Activated naive CD4-positive, alpha-beta T cell treated with anti-CD3 and anti-CD28 coated beads for 36 hours (primary cell): Measurements from ENCODE around the gene CD47. TPM values are rescaled to one million over a fixed set of nuclear protein-coding genes. Genes with fewer than 3 reads are reported as not detected.

Experiments used
- CTCF ChIA-PET: fragments of 350-600 bp; sonication (Branson Sonifier 250); formaldehyde crosslinking; loops from one replicate; lab custom pipeline; 2021; ENCODE audit warnings: antibody characterized with exemption; lab: Charles Lee
- DNase-seq: peaks from one replicate; pipeline ENCODE4 v3.0.0-alpha.2; 2020
- H3K27ac Mint-ChIP-seq: one replicate; pipeline ENCODE4 v1.8.0; 2021; ENCODE audit warnings: mild to moderate bottlenecking, mixed read lengths
- H3K27me3 Mint-ChIP-seq: one replicate; pipeline ENCODE4 v1.8.0; 2021; ENCODE audit warnings: low read depth, mixed read lengths
- H3K36me3 Mint-ChIP-seq: one replicate; pipeline ENCODE4 v1.8.0; 2021; ENCODE audit warnings: low read depth, mixed read lengths
- H3K4me1 Mint-ChIP-seq: one replicate; pipeline ENCODE4 v1.8.0; 2021; ENCODE audit warnings: low read depth, mixed read lengths
- H3K4me3 Mint-ChIP-seq: one replicate; pipeline ENCODE4 v1.8.0; 2021; ENCODE audit warnings: mild to moderate bottlenecking, moderate library complexity, mixed read lengths
- H3K9me3 Mint-ChIP-seq: one replicate; pipeline ENCODE4 v1.8.0; 2021; ENCODE audit warnings: mixed read lengths
- intact Hi-C: fragments of 100-400 bp; cut with micrococcal nuclease; formaldehyde crosslinking; loops from one replicate; pipeline ENCODE4 v1.15.1; 2023
- total RNA-seq, 2 experiments: library from RNA; stranded (reverse); gene quantifications; one replicate each; pipeline ENCODE4 v1.2.3, GENCODE V29; 2021

CD47 gene
- total RNA-seq, 2 experiments from 2014 or later, result 60.2 to 63.7 TPM

GRCh38 chr3:108060331-108060730, 30.5 kb downstream of the CD47 start:
- no peak for DNase-seq
- intact Hi-C loops, result loop anchor here (5.0 kb wide), 1 partner anchor 118 kb away; no protein-coding TSS in a partner anchor
- peaks cover 40% of the 10 kb centered on the region for H3K36me3 Mint-ChIP-seq
- H3K9me3 Mint-ChIP-seq, result no peaks in the 10 kb centered on the region
- H3K4me1 Mint-ChIP-seq, result peaks cover 59% of the 10 kb centered on the region
- H3K27me3 Mint-ChIP-seq, result no peaks in the 10 kb centered on the region
- H3K4me3 Mint-ChIP-seq, result no peak overlapping the region
- H3K27ac Mint-ChIP-seq, result no peak overlapping the region
- CTCF ChIA-PET, result no interaction called here

DNA sequence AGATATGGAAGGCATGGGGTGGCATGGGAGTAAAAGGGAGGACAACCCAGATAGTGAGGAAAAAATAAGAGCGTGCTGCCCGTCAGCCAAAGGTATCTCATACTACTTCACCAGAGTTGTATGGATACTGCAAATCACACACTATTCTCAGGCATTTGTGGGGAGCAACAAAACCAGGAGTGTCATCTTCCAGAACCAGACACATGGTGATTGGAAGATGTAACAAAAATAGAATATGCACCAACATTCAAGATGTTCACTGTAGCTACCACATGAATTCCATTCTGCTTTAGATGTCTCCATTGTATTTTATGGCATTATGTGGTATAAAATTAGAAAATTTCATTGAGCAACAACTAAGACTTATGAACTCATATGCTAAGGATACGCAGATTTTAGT, 34.9 kb downstream of the CD47 start:
- peaks cover 52% of the 10 kb centered on the region for H3K36me3 Mint-ChIP-seq
- intact Hi-C loops, result no loop called here
- no peak overlapping the region for H3K4me3 Mint-ChIP-seq
- H3K27me3 Mint-ChIP-seq, result no peaks in the 10 kb centered on the region
- H3K9me3 Mint-ChIP-seq, result no peaks in the 10 kb centered on the region
- no peak for DNase-seq
- CTCF ChIA-PET, result no interaction called here
- H3K27ac Mint-ChIP-seq, result no peak overlapping the region
- peaks cover 60% of the 10 kb centered on the region for H3K4me1 Mint-ChIP-seq

DNA sequence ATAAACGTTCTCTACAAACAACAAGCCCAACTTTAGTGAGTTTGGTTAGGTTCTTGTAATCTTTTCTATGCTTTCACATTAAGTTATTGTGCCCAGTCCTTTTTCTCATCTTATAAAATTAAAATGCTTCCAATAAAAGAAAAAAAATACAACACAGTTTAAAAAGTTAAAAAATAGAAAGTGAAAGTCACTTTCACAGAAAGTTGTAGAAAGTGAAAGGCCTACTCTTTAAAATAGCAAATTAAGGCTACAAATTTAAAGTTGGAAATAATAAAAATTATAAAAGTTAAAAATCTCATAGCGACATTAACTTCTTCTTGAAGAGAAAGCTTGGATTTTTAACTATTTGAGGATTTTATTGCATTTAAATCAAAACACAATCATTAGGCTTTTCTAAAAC, 35.9 kb downstream of the CD47 start:
- CTCF ChIA-PET, result no interaction called here
- H3K27me3 Mint-ChIP-seq, result no peaks in the 10 kb centered on the region
- peaks cover 52% of the 10 kb centered on the region for H3K4me1 Mint-ChIP-seq
- intact Hi-C loops, result no loop called here
- no peak overlapping the region for H3K4me3 Mint-ChIP-seq
- H3K9me3 Mint-ChIP-seq, result no peaks in the 10 kb centered on the region
- H3K27ac Mint-ChIP-seq, result no peak overlapping the region
- no peak for DNase-seq
- peaks cover 47% of the 10 kb centered on the region for H3K36me3 Mint-ChIP-seq

- intact Hi-C loops, result no loop called here
- CTCF ChIA-PET, result interaction anchor here (2.0 kb wide), 1 partner anchor 126 kb away, joined by 6 read pairs; no protein-coding TSS in a partner anchor
- H3K4me1 Mint-ChIP-seq, result peaks cover 50% of the 10 kb centered on the region
- peak overlapping the region; percentile 32 for H3K27ac Mint-ChIP-seq
- H3K9me3 Mint-ChIP-seq, result no peaks in the 10 kb centered on the region
- peaks cover 42% of the 10 kb centered on the region for H3K36me3 Mint-ChIP-seq
- no peak for DNase-seq
- H3K4me3 Mint-ChIP-seq, result no peak overlapping the region
- H3K27me3 Mint-ChIP-seq, result no peaks in the 10 kb centered on the region
These were observed 37.3 kb downstream of the CD47 start for GRCh38 chr3:108053483-108053882.

- Mint-ChIP-seq H3K36me3 (peaks cover 38% of the 10 kb centered on the region), H3K4me1 (peaks cover 47% of the 10 kb centered on the region), H3K27ac (peak overlapping the region; percentile 32), H3K27me3 (no peaks in the 10 kb centered on the region), H3K4me3 (no peak overlapping the region), H3K9me3 (no peaks in the 10 kb centered on the region)
- CTCF ChIA-PET, result interaction anchor here (0.6 to 2.0 kb wide), 2 partner anchors 27 to 125 kb away, joined by 4 to 6 read pairs; no protein-coding TSS in a partner anchor
- intact Hi-C loops, result no loop called here
- no peak for DNase-seq
These were observed 37.8 kb downstream of the CD47 start for GRCh38 chr3:108053067-108053466.

GRCh38 chr3:108051005-108051404, 39.8 kb downstream of the CD47 start:
- peaks cover 36% of the 10 kb centered on the region for H3K4me1 Mint-ChIP-seq
- no peak overlapping the region for H3K4me3 Mint-ChIP-seq
- intact Hi-C loops, result no loop called here
- no peak for DNase-seq
- H3K27ac Mint-ChIP-seq, result no peak overlapping the region
- peaks cover 40% of the 10 kb centered on the region for H3K36me3 Mint-ChIP-seq
- CTCF ChIA-PET, result interaction anchor here (0.6 kb wide), 1 partner anchor 94 kb away, joined by 3 read pairs; no protein-coding TSS in a partner anchor
- no peaks in the 10 kb centered on the region for H3K27me3 Mint-ChIP-seq
- no peaks in the 10 kb centered on the region for H3K9me3 Mint-ChIP-seq

GRCh38 chr3:108047987-108048386, 42.8 kb downstream of the CD47 start:
- Mint-ChIP-seq H3K27ac (no peak overlapping the region), H3K36me3 (peaks cover 33% of the 10 kb centered on the region), H3K4me1 (peaks cover 12% of the 10 kb centered on the region), H3K9me3 (no peaks in the 10 kb centered on the region), H3K27me3 (no peaks in the 10 kb centered on the region), H3K4me3 (no peak overlapping the region)
- intact Hi-C loops, result no loop called here
- CTCF ChIA-PET, result no interaction called here
- DNase-seq, result no peak

- H3K27ac Mint-ChIP-seq, result no peak overlapping the region
- H3K4me1 Mint-ChIP-seq, result peaks cover 2% of the 10 kb centered on the region
- intact Hi-C loops, result no loop called here
- H3K27me3 Mint-ChIP-seq, result no peaks in the 10 kb centered on the region
- no peak for DNase-seq
- H3K36me3 Mint-ChIP-seq, result peaks cover 30% of the 10 kb centered on the region
- H3K9me3 Mint-ChIP-seq, result no peaks in the 10 kb centered on the region
- H3K4me3 Mint-ChIP-seq, result no peak overlapping the region
- CTCF ChIA-PET, result no interaction called here
These were observed 44.6 kb downstream of the CD47 start for GRCh38 chr3:108046247-108046646.

DNA sequence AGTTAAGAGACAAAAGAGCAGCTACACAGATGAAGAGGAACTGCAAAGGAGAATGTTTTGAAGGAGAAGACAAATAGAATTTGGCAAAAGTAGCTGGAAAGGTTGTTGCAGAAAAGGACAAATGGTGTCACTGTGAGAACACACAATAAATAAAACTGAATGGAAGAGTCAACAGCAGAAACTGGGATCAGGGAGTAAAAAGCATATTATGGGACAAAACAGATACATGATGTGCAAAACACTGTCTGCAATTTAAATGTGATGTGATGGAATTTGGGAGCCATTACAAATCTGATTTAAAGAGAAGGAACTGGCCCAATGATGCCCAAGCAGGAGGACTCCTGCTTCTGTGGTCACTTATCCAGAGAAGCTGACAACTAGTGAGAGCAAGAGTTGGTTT, 46.1 kb downstream of the CD47 start:
- peak overlapping the region; percentile 51 for H3K27ac Mint-ChIP-seq
- peaks cover 2% of the 10 kb centered on the region for H3K4me1 Mint-ChIP-seq
- CTCF ChIA-PET, result interaction anchor here (0.6 to 1.2 kb wide), 5 partner anchors 25 to 117 kb away, joined by 3 to 4 read pairs (median 3); no protein-coding TSS in a partner anchor
- no peaks in the 10 kb centered on the region for H3K9me3 Mint-ChIP-seq
- no peak overlapping the region for H3K4me3 Mint-ChIP-seq
- H3K36me3 Mint-ChIP-seq, result peaks cover 27% of the 10 kb centered on the region
- no peak for DNase-seq
- intact Hi-C loops, result no loop called here
- no peaks in the 10 kb centered on the region for H3K27me3 Mint-ChIP-seq

GRCh38 chr3:108042300-108042699, 48.5 kb downstream of the CD47 start:
- no peaks in the 10 kb centered on the region for H3K9me3 Mint-ChIP-seq
- no peaks in the 10 kb centered on the region for H3K27me3 Mint-ChIP-seq
- CTCF ChIA-PET, result interaction anchor here (1.9 kb wide), 1 partner anchor 50 kb away, joined by 4 read pairs; no protein-coding TSS in a partner anchor
- H3K4me3 Mint-ChIP-seq, result no peak overlapping the region
- no peaks in the 10 kb centered on the region for H3K4me1 Mint-ChIP-seq
- intact Hi-C loops, result no loop called here
- H3K36me3 Mint-ChIP-seq, result peaks cover 20% of the 10 kb centered on the region
- DNase-seq, result no peak
- no peak overlapping the region for H3K27ac Mint-ChIP-seq

DNA sequence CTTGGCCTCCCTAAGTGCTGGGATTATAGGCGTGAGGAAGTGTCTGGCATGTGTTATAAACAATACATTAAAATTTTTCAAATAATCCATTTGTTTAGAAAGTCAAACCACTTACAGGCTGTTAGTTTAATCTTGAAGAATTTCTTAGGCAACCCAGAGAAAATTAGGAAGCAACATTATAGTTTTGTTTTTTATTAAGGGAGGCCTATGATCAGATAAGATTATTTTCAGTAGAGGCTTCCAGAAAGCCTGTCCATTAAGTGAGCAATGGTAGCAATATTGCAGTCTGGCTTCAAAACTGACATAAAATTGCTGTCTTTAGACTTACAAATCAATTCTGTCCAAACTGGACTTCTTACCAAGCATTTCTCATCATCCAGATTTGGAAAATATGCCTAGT, 49.6 kb downstream of the CD47 start:
- Mint-ChIP-seq H3K36me3 (peaks cover 18% of the 10 kb centered on the region), H3K4me3 (no peak overlapping the region), H3K27me3 (no peaks in the 10 kb centered on the region), H3K27ac (no peak overlapping the region), H3K9me3 (no peaks in the 10 kb centered on the region), H3K4me1 (peaks cover 9% of the 10 kb centered on the region)
- intact Hi-C loops, result no loop called here
- CTCF ChIA-PET, result no interaction called here
- no peak for DNase-seq

DNA sequence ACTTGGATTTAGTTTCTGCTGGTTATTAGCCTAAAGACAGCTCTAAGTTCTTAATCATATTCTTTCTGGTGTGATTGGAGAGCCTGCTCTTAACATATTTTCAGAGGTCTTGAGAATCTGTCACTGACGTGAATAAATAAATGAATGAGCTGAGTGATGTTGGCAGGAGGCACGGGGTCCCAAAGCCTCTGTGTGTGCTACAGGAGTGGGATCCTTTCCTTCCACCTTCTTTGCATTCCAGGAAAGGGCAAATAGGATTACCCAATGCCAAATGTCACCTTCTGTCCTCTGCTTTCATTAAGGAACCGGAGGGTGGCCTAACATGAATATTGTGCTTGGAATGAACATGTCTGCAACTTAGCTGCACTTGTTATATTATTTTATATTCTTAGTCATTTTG, 53.1 kb downstream of the CD47 start:
- no peak for DNase-seq
- intact Hi-C loops, result no loop called here
- H3K27me3 Mint-ChIP-seq, result no peaks in the 10 kb centered on the region
- H3K36me3 Mint-ChIP-seq, result peaks cover 16% of the 10 kb centered on the region
- H3K27ac Mint-ChIP-seq, result no peak overlapping the region
- H3K4me3 Mint-ChIP-seq, result no peak overlapping the region
- CTCF ChIA-PET, result no interaction called here
- H3K4me1 Mint-ChIP-seq, result peaks cover 17% of the 10 kb centered on the region
- no peaks in the 10 kb centered on the region for H3K9me3 Mint-ChIP-seq

DNA sequence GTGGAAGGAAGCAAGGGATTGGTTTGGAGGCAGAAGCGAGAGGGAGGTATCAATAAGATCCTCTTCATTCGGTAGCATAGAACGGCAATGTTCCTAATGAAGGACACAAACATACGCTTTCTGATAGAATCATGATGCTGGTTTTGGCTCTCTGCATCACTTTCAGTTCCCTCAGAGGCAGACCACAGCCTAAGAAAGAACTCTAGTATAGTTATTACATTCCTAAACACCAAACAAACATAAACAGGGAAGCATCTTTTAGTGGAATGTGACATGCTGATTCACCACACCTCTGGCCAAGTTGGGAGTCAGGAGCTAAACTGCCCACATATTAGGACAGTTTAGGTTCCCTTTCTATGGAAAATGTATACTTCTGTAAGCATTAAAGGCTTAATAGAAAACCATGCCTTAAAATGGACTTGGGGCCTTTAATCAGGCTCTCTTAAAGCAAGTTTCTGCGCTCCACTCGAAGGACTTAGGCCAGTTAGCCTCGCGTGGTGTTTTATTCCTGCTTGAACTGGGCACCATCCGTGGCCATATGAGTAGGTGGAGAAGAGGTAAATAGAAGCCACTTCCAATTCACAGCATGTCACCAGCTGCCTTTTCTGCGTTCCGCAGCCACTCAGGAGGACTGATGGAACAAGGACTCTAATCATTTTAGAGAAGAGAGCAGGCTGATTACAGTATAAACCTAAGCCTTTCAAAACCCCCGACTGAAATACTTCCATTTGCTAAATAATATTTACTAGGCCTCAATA, 53.7 kb downstream of the CD47 start:
- no peaks in the 10 kb centered on the region for H3K27me3 Mint-ChIP-seq
- H3K36me3 Mint-ChIP-seq, result peaks cover 12% of the 10 kb centered on the region
- H3K4me3 Mint-ChIP-seq, result no peak overlapping the region
- DNase-seq, result no peak
- CTCF ChIA-PET, result interaction anchor here (1.0 kb wide), 1 partner anchor 12 kb away, joined by 3 read pairs; no protein-coding TSS in a partner anchor
- no peak overlapping the region for H3K27ac Mint-ChIP-seq
- intact Hi-C loops, result no loop called here
- no peaks in the 10 kb centered on the region for H3K9me3 Mint-ChIP-seq
- peaks cover 17% of the 10 kb centered on the region for H3K4me1 Mint-ChIP-seq
